Activated naive CD4-positive, alpha-beta T cell treated with anti-CD3 and anti-CD28 coated beads, Interleukin-2, amount 50 U/mL, for 72 hours (primary cell): ENCODE results near the gene GRIPAP1. TPM values are rescaled to one million over a fixed set of nuclear protein-coding genes. Genes with fewer than 3 reads are reported as not detected.
A peak's percentile ranks its signal among the peaks of the same experiment; 100 is the strongest.

Experiments
- ATAC-seq, 2 donors: fragments of 150-1000 bp; cut with Tn5 transposase; 2 replicates each; pipeline ENCODE4 v1.10.0; 2021; ENCODE audit warnings: mild to moderate bottlenecking in 2 of 2, moderate library complexity in 2 of 2
- DNase-seq, 2 donors: peaks; one replicate each; pipeline ENCODE4 v3.0.0; 2021 to 2022; ENCODE audit warnings: low spot score in 2 of 2
- H3K27ac Mint-ChIP-seq, 2 donors: one replicate each; pipeline ENCODE4 v1.8.0; 2022; ENCODE audit warnings: mild to moderate bottlenecking in 2 of 2, mixed read lengths in 2 of 2
- H3K36me3 Mint-ChIP-seq, 2 donors: one replicate each; pipeline ENCODE4 v1.8.0; 2022; ENCODE audit warnings: mixed read lengths in 2 of 2
- H3K9me3 Mint-ChIP-seq, 2 donors: one replicate each; pipeline ENCODE4 v1.8.0; 2022; ENCODE audit warnings: mixed read lengths in 2 of 2
- total RNA-seq, 2 donors: library from RNA; stranded (reverse); gene quantifications; one replicate each; pipeline ENCODE4 v1.2.3, GENCODE V29; 2022

GRIPAP1 gene
- total RNA-seq, 2 donors from 2014 or later, result 92.3 to 140 TPM

DNA sequence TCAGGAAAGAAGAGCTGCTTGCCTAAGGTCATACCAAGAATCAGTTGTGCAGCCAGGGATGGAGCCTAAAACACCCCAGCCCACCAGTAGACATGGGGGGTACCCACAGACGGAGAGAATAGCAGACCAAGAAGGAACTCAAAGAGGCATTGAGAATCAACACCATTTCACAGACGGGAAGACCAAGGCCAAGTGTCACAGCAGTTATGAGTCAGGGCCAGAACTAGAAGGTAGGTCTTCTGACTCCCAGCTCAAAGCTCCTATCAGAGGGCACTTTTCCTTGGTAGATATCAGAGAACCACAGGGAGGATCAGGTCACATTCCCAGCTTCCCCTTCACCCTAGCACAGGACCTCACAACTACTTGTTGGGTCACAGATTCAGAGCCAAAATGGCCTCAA is 59.2 kb downstream of the GRIPAP1 start:
- ATAC-seq, result peak in 1 of 2 donors; percentile 17
- no peaks in the 10 kb centered on the region for H3K9me3 Mint-ChIP-seq
- peak overlapping the region; percentile 87 to 96 for H3K27ac Mint-ChIP-seq
- no peak for DNase-seq
- H3K36me3 Mint-ChIP-seq, result peaks cover 14 to 35% of the 10 kb centered on the region in 2 donors

DNA sequence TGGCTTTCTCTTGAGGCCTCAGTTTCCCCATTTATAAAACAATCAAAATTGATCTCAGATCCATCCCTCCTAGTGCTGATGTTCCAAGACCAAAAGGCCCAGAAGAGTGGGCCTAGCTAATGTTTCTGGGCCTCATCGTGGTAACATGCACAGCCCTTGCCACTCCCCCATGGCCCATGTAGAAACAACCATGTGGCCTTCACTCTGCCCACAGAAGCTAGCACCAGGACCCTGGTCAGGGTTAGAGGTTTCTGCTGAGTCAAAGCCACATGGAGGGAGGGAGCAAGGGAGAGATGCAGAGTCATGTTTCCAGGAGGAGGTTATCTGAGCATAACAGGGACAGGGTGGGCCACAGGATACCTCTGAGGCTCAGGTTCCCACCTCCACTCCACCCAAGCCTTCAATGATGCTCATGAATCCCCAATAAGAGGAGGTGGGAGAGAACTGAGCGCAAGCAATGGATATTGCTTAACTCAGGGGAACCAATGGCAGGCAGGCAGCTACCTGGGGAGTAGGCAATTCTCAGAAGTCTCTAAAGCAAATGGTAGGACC is 61.6 kb downstream of the GRIPAP1 start:
- DNase-seq (no peak), ATAC-seq (no peak)
- H3K9me3 Mint-ChIP-seq, result no peaks in the 10 kb centered on the region
- peaks cover 14 to 41% of the 10 kb centered on the region in 2 donors for H3K36me3 Mint-ChIP-seq
- H3K27ac Mint-ChIP-seq, result peak overlapping the region; percentile 90 to 97

DNA sequence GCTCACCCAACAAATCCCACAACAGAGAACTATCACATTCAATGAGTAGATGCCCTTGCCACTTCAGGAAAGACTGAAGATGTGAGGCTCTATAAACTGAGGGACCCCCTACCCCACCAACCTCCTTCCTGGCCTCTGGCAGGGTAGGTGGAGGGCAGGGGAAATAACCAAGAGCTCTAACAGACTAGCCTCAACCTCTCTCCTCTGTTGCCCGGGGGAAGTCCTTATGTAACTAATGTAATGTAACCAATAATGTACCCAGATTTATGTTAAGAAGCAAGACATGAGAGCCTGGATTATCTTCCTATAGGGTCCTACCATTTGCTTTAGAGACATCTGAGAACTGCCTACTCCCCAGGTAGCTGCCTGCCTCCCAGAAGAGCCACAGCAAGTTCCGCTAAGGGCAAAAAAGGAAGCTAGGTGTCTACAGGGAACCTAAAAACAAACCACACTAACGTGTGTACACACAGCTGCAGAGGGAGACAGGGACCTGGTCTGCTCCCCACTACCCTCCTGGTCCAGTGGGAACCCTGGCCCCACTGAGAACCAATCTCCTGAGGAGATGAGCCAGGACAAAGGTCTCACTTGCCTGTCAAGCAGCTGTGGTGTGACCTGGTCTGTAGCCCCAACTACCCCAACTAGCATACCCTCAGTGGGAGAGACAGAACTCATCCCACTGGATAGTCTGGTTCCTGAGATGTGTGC is 62.4 kb downstream of the GRIPAP1 start:
- Mint-ChIP-seq H3K27ac (peak overlapping the region; percentile 94 to 97), H3K36me3 (peaks cover 19 to 50% of the 10 kb centered on the region in 2 donors), H3K9me3 (no peaks in the 10 kb centered on the region)
- DNase-seq (no peak), ATAC-seq (no peak)

DNA sequence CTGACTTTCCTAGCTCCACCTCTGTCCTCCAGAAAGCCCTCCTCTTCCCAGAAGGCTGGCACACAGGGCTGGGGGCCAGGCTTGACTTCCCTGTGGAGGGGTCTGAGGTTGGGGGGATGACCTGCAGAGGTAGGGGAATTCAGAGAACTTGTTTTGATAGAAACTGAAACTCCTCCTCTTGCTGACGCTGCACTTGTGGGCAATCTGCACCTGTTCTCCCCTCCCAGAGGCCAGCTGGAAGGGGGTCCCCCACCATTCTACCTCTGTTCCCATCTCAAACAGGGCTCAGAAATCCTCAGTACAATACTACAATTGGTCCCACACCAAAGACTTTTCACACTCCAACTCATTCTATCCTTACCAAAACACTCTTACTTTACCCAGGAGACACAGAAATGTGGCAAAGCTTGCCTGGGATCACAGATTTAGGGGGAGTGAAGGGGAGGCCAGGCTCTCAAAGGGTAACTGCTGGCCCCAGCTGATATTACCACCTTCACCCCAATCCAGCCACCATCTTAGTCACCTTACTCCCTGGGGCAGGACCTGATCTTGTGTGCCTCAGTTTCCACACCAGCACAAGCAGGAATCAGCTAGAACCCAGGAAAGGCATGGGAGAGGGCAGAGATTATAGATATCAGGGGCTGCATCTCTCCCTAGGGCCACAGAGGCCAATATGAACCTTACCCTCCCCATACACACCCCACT is 63.2 kb downstream of the GRIPAP1 start:
- H3K9me3 Mint-ChIP-seq, result no peaks in the 10 kb centered on the region
- peaks cover 27 to 51% of the 10 kb centered on the region in 2 donors for H3K36me3 Mint-ChIP-seq
- ATAC-seq (peak; percentile 51 to 65), DNase-seq (peak; percentile 67 to 82)
- H3K27ac Mint-ChIP-seq, result peak overlapping the region; percentile 94 to 97

DNA sequence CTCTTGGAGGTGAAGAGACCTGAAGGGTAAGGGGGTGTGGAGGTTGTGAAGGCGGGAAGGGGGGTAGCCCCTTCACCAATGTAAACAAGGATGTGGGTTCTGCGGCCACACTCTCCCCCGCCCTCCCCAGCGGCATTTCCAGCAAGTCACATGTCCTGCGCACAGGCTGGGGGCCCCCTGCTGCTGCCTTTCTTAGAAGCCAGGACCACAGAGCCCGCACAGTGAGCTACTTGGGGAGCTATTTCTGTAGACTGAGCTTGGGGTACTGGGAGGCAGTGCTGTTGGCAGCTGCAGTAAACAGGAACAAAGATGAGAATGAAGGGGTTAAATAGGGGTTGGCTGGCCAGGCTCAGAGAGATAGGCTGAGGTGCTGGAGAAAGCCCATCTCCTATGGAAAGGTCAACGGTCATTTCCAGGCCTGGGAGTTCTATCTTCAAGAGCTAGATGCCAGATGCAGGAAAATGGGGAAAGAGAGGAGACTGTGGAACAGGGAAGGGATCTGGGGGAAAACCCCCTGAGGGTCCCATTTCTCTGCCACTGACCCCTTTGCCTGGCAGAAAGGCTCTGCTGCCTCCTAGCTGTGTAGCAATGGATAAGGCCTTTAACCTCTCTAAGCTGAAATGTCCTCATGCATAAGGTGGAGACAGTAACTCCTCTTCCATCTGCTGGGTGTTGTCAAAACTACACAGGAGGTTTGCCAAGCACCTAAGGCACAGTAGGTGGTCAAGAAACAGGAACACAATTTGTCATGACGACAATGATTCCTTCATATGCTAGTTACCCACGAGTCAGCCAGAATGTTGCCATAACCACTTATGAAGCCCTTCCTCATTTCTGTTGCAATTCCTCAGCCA is 64.8 kb downstream of the GRIPAP1 start:
- H3K36me3 Mint-ChIP-seq, result peaks cover 28 to 52% of the 10 kb centered on the region in 2 donors
- DNase-seq (peak; percentile 80 to 92), ATAC-seq (peak; percentile 63 to 74)
- H3K9me3 Mint-ChIP-seq, result no peaks in the 10 kb centered on the region
- peak overlapping the region; percentile 94 to 97 for H3K27ac Mint-ChIP-seq

DNA sequence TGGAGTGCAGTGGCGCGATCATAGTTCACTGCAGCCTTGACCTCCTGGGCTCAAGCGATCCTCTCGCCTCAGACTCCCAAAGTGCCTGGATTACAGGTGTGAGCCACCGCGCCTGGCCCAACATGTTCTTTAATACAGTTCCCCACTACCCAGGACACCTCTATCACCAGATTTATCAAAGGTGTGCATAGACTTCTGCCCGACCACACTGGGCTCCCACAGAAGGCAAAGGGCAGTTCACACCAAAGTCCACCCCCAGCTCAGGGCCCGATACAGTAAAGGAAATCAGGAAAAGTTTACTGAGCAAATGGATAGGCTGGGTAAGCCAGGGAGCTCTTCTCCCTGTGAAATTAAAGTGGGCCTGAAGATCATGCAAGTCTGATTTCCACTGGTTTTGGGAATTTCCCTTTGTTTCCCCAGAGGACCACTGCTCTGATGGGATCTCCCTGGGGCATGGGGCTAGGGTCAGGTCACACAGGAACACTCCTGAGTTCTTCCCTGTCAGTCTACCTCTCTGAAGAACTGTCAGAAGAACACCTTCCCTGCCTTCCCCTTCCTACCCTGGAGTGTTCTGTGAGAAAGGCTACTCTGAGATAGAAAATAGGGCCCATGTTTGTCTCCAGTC is 65.5 kb downstream of the GRIPAP1 start:
- no peaks in the 10 kb centered on the region for H3K9me3 Mint-ChIP-seq
- H3K27ac Mint-ChIP-seq, result peak overlapping the region; percentile 94 to 97
- DNase-seq (no peak), ATAC-seq (peak in 1 of 2 donors; percentile 3)
- H3K36me3 Mint-ChIP-seq, result peaks cover 22 to 44% of the 10 kb centered on the region in 2 donors

GRCh38 chrX:48935301-48935670 is 66.8 kb downstream of the GRIPAP1 start:
- H3K27ac Mint-ChIP-seq, result peak overlapping the region; percentile 97
- H3K36me3 Mint-ChIP-seq, result peaks cover 20 to 39% of the 10 kb centered on the region in 2 donors
- DNase-seq (no peak), ATAC-seq (no peak)
- no peaks in the 10 kb centered on the region for H3K9me3 Mint-ChIP-seq

DNA sequence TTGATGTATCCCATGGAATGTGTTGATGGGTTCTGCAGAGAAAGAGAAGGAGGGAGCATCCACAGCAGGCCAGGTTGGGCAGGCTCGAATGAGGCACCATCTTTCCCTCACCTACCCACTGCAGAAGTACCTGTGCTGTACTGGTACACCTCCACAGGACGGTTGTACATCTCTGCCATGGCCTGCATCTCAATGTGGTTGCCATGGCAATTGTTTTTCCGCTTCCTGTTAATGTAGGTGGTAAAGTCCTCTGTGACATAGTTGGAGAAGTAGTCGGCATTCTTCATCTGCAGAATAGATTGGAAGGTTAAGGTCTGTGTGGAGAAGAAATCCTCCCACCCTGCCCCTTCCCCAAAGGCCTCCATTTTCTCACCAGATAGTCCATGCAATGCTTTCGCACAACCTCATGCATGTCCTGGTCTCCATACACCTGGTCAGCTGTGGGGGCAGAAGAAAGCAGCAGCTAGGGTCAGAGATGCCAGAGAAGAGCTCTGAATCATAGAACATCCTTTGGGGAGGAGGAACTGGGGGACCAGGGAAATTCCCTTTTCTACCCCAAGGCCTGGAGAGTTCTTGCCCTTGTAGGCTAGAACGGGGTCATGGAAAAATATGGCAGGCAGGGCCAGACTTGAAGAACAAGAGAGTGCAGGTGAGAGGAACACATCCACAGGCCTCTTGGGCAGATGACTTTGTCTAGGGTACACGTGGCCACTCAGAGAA is 67.3 kb downstream of the GRIPAP1 start:
- no peaks in the 10 kb centered on the region for H3K9me3 Mint-ChIP-seq
- H3K36me3 Mint-ChIP-seq, result peaks cover 20 to 38% of the 10 kb centered on the region in 2 donors
- ATAC-seq (peak; percentile 1 to 30), DNase-seq (peak in 1 of 2 donors; percentile 60)
- H3K27ac Mint-ChIP-seq, result peak overlapping the region; percentile 97

DNA sequence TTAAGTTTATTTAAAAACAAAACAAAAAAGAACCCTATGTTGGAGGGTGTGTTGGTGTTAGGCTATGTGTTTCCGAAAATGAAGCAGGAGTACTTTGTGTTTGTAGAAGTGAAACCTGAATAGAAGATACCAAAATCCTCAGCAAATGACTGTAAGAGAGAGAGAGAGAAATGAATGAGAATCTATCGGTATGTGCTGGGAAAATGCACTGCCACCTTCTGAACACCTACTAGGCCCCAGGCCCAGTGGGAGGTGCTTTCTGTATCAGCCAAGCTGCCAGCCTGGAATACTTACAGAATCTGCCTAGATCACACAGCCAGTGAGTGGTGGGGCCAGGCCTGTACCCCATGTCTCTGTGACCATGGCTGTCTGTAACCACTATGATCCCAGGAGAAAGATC is 68.3 kb downstream of the GRIPAP1 start:
- Mint-ChIP-seq H3K36me3 (peaks cover 20 to 38% of the 10 kb centered on the region in 2 donors), H3K27ac (peak overlapping the region; percentile 97), H3K9me3 (no peaks in the 10 kb centered on the region)
- no peak for DNase-seq
- ATAC-seq, result peak in 1 of 2 donors; percentile 26

GRCh38 chrX:48927736-48928382 is 74.2 kb downstream of the GRIPAP1 start:
- Mint-ChIP-seq H3K9me3 (no peaks in the 10 kb centered on the region), H3K36me3 (peaks cover 2 to 19% of the 10 kb centered on the region in 2 donors), H3K27ac (no peak overlapping the region)
- ATAC-seq (no peak), DNase-seq (no peak)

- DNase-seq (no peak), ATAC-seq (no peak)
- Mint-ChIP-seq H3K27ac (no peak overlapping the region), H3K9me3 (no peaks in the 10 kb centered on the region), H3K36me3 (peaks cover 0 to 16% of the 10 kb centered on the region in 2 donors)
Observed at GRCh38 chrX:48927123-48927522, 74.9 kb downstream of the GRIPAP1 start.

GRCh38 chrX:48924270-48924669 is 77.8 kb downstream of the GRIPAP1 start:
- Mint-ChIP-seq H3K36me3 (peaks cover 15 to 27% of the 10 kb centered on the region in 2 donors), H3K9me3 (no peaks in the 10 kb centered on the region), H3K27ac (peak overlapping the region; percentile 69 to 79)
- DNase-seq (no peak), ATAC-seq (peak in 1 of 2 donors; percentile 60)

DNA sequence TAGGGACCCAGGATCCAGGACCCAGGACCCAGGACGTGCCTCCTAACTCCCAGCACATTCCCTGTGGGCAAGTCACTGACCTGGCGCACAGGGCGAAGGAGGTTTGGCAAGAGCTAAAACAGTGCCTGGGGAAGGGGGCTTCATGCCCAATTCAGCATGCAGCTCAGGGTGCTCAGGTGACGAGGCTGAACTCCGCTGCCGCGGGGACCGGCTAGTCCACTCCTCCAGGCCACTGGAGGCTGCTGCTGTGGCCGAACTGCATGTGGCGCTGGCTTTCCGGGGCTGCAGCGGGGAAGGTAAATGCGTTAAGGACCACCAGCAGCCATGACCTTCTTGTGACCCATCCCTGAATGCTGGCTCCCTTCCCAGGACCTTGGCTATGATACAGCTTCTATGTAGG is 78.3 kb downstream of the GRIPAP1 start:
- Mint-ChIP-seq H3K9me3 (no peaks in the 10 kb centered on the region), H3K27ac (peak overlapping the region; percentile 69 to 79), H3K36me3 (peaks cover 16 to 29% of the 10 kb centered on the region in 2 donors)
- no peak for DNase-seq
- ATAC-seq, result no peak
